T-helper 17 cell (primary cell): ENCODE results near the gene SAFB2. TPM values are rescaled to one million over a fixed set of nuclear protein-coding genes. Genes with fewer than 3 reads are reported as not detected.

Source experiments
- ATAC-seq: fragments of 150-1000 bp; cut with Tn5 transposase; 2 replicates; pipeline ENCODE4 v1.10.0; 2021; ENCODE audit warnings: mild to moderate bottlenecking, moderate library complexity
- DNase-seq, 3 donors: peaks; one replicate each; pipeline versions ENCODE4 v3.0.0 to v3.0.0-alpha.2; 2020 to 2021
- H3K9me3 ChIP-seq: one replicate; pipeline ENCODE4 v1.7.0; 2013; ENCODE audit warnings: low read length, mild to moderate bottlenecking; ENCODE audit not compliant: control insufficient read depth, poor library complexity, severe bottlenecking
- H3K27ac Mint-ChIP-seq: one replicate; pipeline ENCODE4 v1.8.0; 2022; ENCODE audit warnings: mild to moderate bottlenecking, moderate library complexity, mixed read lengths
- H3K27me3 Mint-ChIP-seq: one replicate; pipeline ENCODE4 v1.8.0; 2022; ENCODE audit warnings: mixed read lengths
- H3K36me3 Mint-ChIP-seq: one replicate; pipeline ENCODE4 v1.8.0; 2022; ENCODE audit warnings: low read depth, mixed read lengths
- H3K4me1 Mint-ChIP-seq: one replicate; pipeline ENCODE4 v1.8.0; 2022; ENCODE audit warnings: mild to moderate bottlenecking, mixed read lengths
- H3K4me3 Mint-ChIP-seq: one replicate; pipeline ENCODE4 v1.8.0; 2022; ENCODE audit warnings: mild to moderate bottlenecking, moderate library complexity, mixed read lengths
- total RNA-seq, 4 donors: library from RNA in 2 of 4; stranded (reverse) in 2 of 4; gene quantifications; one replicate each; pipeline ENCODE4 v1.2.3 and lab custom pipeline; 2022 to 2026

Gene SAFB2
- total RNA-seq, 2 donors from 2014 or later: 241 to 255 TPM

GRCh38 chr19:5628461-5628860 is 5.9 kb upstream of the SAFB2 start:
- peak overlapping the region; percentile 15 for H3K4me3 Mint-ChIP-seq
- H3K27ac Mint-ChIP-seq: peak overlapping the region; percentile 89
- peaks cover 54% of the 10 kb centered on the region for H3K4me1 Mint-ChIP-seq
- ATAC-seq (no peak), DNase-seq (no peak)
- no peaks in the 10 kb centered on the region for H3K9me3 ChIP-seq
- H3K27me3 Mint-ChIP-seq: no peaks in the 10 kb centered on the region
- H3K36me3 Mint-ChIP-seq: peaks cover 2% of the 10 kb centered on the region

GRCh38 chr19:5627395-5627904 is 4.9 kb upstream of the SAFB2 start:
- ATAC-seq (no peak), DNase-seq (no peak)
- no peaks in the 10 kb centered on the region for H3K9me3 ChIP-seq
- Mint-ChIP-seq H3K27me3 (no peaks in the 10 kb centered on the region), H3K27ac (peak overlapping the region; percentile 89), H3K4me3 (no peak overlapping the region), H3K36me3 (peaks cover 6% of the 10 kb centered on the region), H3K4me1 (peaks cover 54% of the 10 kb centered on the region)

DNA sequence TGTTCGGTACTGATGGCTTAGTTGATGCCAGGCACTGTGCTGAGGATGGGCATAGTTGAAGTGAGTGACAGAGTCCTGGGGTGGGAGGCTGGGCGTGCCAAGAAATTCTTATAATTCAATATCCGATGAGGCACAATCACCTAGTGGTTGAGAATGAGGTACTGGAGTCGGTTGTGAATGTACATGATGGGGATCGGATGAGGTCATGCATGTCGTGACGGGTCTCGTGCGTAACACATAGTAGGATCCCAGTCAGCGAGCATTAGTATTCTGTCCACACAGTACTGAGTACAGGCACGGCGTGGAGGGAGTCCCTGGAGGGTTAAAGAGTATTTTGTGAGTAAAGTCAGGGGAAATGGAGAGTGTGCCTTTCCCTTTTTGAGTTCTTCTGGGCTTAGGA is 3.1 kb upstream of the SAFB2 start:
- no peaks in the 10 kb centered on the region for H3K9me3 ChIP-seq
- H3K4me3 Mint-ChIP-seq: peak overlapping the region; percentile 100
- DNase-seq: no peak
- H3K27me3 Mint-ChIP-seq: no peaks in the 10 kb centered on the region
- H3K27ac Mint-ChIP-seq: peak overlapping the region; percentile 100
- H3K36me3 Mint-ChIP-seq: peaks cover 6% of the 10 kb centered on the region
- no peak for ATAC-seq
- H3K4me1 Mint-ChIP-seq: peaks cover 57% of the 10 kb centered on the region

DNA sequence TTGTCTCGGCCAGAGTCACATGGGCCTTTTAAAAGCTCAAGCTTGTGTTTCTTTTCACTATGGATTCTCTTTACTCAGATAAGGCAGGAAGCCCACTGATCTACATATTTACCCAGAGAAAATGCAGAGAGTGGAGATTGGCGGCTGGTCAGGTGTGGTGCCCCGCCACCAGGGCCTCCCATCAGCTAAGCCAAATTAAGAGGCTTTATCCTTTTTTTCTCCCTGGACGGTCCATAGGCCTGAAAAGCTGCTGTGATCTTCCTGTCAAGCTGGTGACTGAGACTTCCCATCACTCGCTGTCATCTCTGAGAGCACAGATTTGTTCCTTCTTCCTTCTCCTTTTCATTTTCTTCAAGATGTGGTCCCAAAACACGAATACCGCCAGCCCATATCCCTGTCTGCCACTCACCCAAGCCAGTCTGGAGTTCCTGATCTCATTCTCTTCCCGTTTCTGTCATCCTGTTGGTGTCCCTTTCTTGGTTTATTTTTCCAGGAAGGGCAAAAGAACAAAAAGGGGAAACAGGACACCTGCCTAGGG is 2.2 kb upstream of the SAFB2 start:
- H3K9me3 ChIP-seq: no peaks in the 10 kb centered on the region
- ATAC-seq (no peak), DNase-seq (no peak)
- peaks cover 6% of the 10 kb centered on the region for H3K36me3 Mint-ChIP-seq
- peaks cover 62% of the 10 kb centered on the region for H3K4me1 Mint-ChIP-seq
- no peaks in the 10 kb centered on the region for H3K27me3 Mint-ChIP-seq
- H3K27ac Mint-ChIP-seq: peak overlapping the region; percentile 100
- peak overlapping the region; percentile 100 for H3K4me3 Mint-ChIP-seq

DNA sequence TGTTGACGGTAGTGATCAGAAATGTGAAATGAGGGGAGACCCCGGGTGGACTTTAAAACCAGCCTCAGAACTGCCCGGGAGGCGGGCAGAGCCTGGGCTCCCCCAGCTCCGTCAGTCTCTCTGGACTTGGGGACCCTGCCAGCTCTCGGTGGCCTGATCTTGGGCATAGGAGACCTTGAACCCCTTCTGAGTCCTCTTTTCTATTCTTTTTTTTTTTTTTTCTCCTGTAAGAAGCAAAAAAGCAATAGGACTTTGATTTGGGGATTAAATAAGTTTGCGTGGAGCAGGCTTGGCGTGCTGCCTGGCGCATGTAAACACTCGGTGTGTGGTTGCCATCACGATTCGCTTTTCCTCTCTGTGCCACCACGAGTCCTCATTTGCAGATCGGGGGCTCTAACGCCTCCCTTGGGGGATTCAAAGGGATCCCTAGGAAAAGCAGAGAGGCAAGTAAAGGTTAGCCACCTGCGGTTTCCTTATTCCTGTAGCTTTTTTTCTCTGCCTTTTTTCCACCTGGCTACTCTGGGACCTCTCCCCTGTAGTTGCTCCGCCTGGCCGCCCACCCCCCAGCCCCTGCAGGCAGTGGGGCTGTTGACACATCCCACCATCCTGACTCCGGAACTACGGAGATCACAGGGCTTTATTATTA is 1.6 kb upstream of the SAFB2 start:
- ATAC-seq (no peak), DNase-seq (no peak)
- H3K27me3 Mint-ChIP-seq: no peaks in the 10 kb centered on the region
- peaks cover 64% of the 10 kb centered on the region for H3K4me1 Mint-ChIP-seq
- H3K4me3 Mint-ChIP-seq: peak overlapping the region; percentile 100
- H3K27ac Mint-ChIP-seq: peak overlapping the region; percentile 100
- no peaks in the 10 kb centered on the region for H3K9me3 ChIP-seq
- peaks cover 6% of the 10 kb centered on the region for H3K36me3 Mint-ChIP-seq

DNA sequence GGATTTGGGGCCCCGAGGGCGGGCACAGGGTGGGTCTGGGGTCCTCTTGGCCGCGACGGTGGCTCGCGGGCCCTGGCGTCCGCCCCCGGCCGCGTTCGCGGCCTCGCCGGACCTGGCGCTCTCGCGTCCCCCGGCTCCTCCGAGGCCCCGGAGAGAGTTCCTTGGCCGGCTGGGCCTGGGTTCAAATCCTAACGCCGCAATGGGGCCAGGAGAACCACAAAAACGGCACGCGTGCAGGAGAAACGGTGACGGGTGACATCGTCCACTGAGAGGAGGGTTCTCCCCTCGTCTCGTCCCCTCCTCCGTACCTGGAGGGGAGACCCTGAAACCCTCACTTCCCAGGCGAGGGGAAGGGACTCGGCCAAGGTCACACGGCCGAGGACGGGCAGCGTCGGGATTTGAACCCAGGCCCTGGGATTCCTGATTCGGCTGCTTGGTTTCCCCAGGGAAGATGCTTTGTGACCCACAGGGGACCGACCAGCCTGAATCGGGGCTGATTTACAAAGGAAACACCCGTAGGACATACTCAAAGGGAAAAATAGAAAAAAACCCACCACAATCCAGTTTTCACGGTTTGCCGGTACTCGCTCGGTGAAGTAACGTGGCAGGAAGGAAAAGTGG is 931 bp upstream of the SAFB2 start:
- Mint-ChIP-seq H3K4me1 (peaks cover 62% of the 10 kb centered on the region), H3K27ac (peak overlapping the region; percentile 100), H3K4me3 (peak overlapping the region; percentile 100), H3K36me3 (peaks cover 6% of the 10 kb centered on the region), H3K27me3 (no peaks in the 10 kb centered on the region)
- ATAC-seq (no peak), DNase-seq (no peak)
- no peaks in the 10 kb centered on the region for H3K9me3 ChIP-seq

GRCh38 chr19:5621945-5622464 is 571 bp downstream of the SAFB2 start:
- ATAC-seq: no peak
- H3K27me3 Mint-ChIP-seq: no peaks in the 10 kb centered on the region
- H3K4me3 Mint-ChIP-seq: peak overlapping the region; percentile 100
- no peak for DNase-seq
- H3K9me3 ChIP-seq: no peaks in the 10 kb centered on the region
- peaks cover 57% of the 10 kb centered on the region for H3K4me1 Mint-ChIP-seq
- H3K27ac Mint-ChIP-seq: peak overlapping the region; percentile 100
- H3K36me3 Mint-ChIP-seq: peaks cover 6% of the 10 kb centered on the region

DNA sequence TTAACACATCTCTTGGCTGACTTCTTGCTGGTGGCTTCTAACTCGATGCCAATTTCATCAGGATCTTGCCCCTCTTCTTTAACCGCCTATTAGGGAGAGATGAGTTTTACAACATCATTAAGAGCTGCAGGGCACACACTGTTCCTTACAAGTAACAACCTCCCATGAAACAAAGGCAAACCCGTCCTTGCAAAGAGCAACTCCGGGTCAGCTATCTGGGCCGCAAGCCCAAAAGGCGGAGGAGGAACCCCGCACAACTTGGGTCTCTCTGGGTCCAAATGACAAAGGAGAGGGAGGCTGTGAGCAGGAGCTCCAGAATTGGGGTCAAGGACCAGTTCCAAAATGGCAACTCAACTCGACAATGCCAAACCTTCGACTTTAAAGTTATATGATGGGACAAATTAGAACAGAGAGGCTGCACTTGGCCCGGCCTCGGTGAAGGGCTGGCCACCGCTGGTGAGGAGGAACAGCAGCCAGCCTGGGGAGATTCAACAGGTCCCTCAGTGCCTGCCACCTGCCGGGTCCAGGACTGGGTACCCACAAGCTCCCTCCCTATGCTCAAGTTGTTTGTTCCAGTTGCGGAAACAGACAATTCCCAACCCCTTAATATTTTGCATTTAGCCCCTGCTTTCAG is 1.1 kb downstream of the SAFB2 start:
- H3K27ac Mint-ChIP-seq: peak overlapping the region; percentile 100
- H3K9me3 ChIP-seq: no peaks in the 10 kb centered on the region
- H3K36me3 Mint-ChIP-seq: peaks cover 6% of the 10 kb centered on the region
- ATAC-seq (no peak), DNase-seq (no peak)
- H3K4me1 Mint-ChIP-seq: peaks cover 57% of the 10 kb centered on the region
- H3K4me3 Mint-ChIP-seq: peak overlapping the region; percentile 100
- H3K27me3 Mint-ChIP-seq: no peaks in the 10 kb centered on the region

DNA sequence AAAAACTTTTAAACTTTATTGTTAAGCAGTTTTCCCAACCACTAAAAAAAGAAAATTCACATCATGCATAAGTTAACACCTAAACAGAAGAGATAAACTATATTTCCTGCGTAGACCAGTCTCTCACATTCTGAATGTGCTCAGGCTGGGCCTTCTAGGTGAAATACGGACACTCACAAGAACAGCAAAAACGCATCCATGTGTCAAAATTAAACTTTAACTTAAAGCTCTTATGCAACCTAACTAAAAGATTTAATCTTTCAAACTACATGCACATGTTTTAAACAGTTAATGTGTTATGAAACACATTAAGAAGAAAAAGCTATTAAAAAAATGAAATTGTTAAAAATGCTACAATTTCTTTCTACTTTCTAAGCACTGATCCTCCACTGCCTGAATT is 2.6 kb downstream of the SAFB2 start:
- Mint-ChIP-seq H3K4me1 (peaks cover 48% of the 10 kb centered on the region), H3K27me3 (no peaks in the 10 kb centered on the region), H3K36me3 (peaks cover 5% of the 10 kb centered on the region), H3K4me3 (peak overlapping the region; percentile 100), H3K27ac (peak overlapping the region; percentile 100)
- no peaks in the 10 kb centered on the region for H3K9me3 ChIP-seq
- ATAC-seq (no peak), DNase-seq (no peak)

GRCh38 chr19:5618591-5618990 is 4.0 kb downstream of the SAFB2 start:
- H3K36me3 Mint-ChIP-seq: peaks cover 6% of the 10 kb centered on the region
- H3K4me1 Mint-ChIP-seq: peaks cover 40% of the 10 kb centered on the region
- no peaks in the 10 kb centered on the region for H3K9me3 ChIP-seq
- no peak for ATAC-seq
- H3K27ac Mint-ChIP-seq: no peak overlapping the region
- no peaks in the 10 kb centered on the region for H3K27me3 Mint-ChIP-seq
- peak overlapping the region; percentile 57 for H3K4me3 Mint-ChIP-seq
- no peak for DNase-seq

DNA sequence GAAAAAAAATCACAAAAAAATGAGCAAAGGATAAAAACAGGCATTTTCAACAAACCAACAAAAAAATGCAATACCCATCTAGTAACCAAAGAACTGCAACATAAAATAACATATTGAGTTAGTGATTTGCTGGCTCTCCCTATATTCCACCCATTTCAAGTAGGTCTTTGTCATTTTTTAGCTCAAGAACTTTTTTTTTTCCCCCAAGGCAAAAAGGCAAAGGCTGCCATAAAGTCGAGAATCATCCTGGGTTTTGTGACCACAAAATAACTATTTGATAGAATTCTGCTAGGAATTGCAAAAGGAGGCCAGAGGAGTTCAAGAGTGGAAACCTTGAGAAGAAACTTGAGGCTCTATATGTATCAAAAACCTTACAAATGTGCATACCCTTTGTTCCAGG is 5.5 kb downstream of the SAFB2 start:
- Mint-ChIP-seq H3K4me3 (no peak overlapping the region), H3K27ac (no peak overlapping the region)

DNA sequence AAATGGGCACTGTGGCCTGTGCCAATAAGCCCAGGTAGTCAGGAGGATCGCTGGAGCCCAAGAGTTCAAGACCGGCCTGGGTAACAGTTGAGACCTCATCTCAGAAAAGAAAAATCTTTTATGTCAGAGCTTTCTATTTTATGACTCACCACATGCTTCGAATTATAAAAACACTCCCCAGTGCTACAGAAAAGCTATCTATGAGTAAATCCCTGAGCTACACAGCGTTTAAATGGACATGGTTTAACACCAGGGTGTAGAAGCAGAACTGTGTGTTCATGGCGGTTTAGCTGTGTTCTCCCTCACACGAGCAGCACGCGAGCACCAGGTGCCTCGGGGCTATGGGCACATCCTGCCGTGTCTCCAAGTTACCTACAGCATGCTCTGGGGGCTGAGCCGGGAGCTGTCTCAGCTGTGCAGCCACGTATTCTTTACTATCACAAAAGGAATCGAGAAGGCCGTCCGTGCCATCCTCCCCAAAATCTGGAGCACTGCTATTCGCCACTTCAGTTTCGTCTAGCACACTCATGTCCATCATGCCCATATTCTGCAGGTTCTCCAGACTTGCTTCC is 6.7 kb downstream of the SAFB2 start:
- no peaks in the 10 kb centered on the region for H3K27me3 Mint-ChIP-seq
- H3K9me3 ChIP-seq: no peaks in the 10 kb centered on the region
- H3K4me3 Mint-ChIP-seq: no peak overlapping the region
- H3K27ac Mint-ChIP-seq: peak overlapping the region; percentile 59
- ATAC-seq (no peak), DNase-seq (no peak)
- peaks cover 29% of the 10 kb centered on the region for H3K4me1 Mint-ChIP-seq
- peaks cover 8% of the 10 kb centered on the region for H3K36me3 Mint-ChIP-seq

More for the DNA sequence above, 5.5 kb downstream of the SAFB2 start:
- H3K9me3 ChIP-seq: no peaks in the 10 kb centered on the region
- no peak for DNase-seq
- peaks cover 8% of the 10 kb centered on the region for H3K36me3 Mint-ChIP-seq
- H3K27me3 Mint-ChIP-seq: no peaks in the 10 kb centered on the region
- no peak for ATAC-seq
- peaks cover 40% of the 10 kb centered on the region for H3K4me1 Mint-ChIP-seq
